ENCODE measurements around the gene OR4E2.
"Not testable (repeated sequence)": the region's sequence is repeated elsewhere in the genome, so short reads cannot be mapped to it uniquely, and the experiment has no call there.

The OR4E2 gene

GRCh38 chr14:21653331-21653885, at the start of gene OR4E2:
Gene OR4E2 (plus strand): TSS chr14:21653835. CDS start chr14:21665083, 11,248 bp downstream.
- no peak for DNase-seq

DNA sequence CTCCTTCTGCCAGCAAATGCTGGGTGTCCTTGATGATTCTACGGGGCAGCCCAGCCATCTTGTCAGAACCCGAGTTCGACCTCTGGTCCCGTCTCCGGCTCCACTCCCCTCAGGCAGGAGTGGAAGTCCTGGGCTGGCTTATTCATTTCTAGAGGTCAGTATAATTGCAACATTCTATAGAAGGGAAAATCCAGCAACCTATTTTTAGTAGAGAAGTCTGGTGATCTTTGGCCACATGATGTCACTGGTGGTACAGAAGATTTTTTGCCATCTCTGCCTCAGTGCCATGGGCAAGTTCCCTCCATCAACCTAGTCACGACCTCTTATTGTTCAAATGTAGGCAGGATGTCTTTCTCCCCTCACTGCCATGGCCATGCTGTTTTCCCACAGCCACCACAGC, 41.3 kb upstream of the OR4E2 start:
- no peak for DNase-seq

- DNase-seq: no peak
These were observed 39.4 kb upstream of the OR4E2 start for GRCh38 chr14:21614240-21614639.

DNA sequence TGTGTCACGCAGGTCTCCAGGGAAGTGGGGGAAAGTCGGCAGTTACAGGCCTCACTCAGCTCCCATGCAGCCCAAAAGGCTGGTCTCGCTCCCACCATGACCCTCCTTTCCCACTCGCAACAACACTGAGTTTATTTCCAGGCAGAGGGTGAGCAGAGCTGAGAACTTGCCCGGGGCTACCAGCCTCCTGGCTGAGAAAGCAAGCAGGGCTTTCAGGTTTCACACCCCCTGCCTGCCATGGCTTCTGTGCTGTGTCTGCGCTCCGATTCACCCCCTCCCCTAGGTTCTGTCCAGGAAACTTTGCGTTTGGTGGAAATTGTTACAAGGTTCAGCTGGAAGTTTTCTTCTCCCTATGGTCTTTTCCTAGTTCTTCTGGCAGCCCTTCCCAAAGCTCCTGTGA, 36.0 kb upstream of the OR4E2 start:
- DNase-seq: no peak

DNA sequence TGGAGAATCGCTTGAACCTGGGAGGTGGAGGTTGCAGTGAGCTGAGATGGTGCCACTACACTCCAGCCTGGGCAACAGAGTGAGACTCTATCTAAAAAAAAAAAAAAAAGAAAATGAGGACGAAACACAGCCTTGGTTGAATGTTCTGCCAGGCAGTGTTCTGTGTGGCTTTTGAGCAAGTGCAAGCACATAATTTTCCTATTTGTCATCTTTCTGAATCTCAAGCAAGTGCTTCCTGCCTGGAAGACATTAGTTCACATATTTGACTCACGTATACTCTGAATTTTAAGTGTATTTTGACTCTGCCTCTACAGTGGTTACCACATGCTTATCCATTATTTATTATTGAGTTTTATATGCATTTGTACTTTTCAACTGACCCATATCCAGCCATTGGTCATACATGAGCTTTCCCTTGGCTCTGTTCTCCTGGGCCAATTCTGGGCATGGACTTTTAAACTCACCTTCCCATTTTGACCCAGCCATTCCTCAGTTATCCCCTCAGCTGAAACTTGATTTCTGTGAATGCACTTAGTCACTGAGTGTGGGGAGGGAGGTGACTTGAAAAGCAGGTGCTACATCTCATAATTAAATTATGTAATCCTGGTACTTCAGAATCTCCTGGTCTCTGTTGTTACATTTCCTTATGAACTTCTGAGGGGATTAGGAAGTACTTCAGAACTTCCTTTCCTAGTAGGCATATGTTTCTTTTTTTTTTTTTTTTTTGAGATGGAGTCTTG, 27.0 kb upstream of the OR4E2 start:
- DNase-seq: no peak

GRCh38 chr14:21630503-21630902, 23.1 kb upstream of the OR4E2 start:
- not testable (repeated sequence) for DNase-seq

GRCh38 chr14:21631084-21631483, 22.6 kb upstream of the OR4E2 start:
- DNase-seq: no peak

DNA sequence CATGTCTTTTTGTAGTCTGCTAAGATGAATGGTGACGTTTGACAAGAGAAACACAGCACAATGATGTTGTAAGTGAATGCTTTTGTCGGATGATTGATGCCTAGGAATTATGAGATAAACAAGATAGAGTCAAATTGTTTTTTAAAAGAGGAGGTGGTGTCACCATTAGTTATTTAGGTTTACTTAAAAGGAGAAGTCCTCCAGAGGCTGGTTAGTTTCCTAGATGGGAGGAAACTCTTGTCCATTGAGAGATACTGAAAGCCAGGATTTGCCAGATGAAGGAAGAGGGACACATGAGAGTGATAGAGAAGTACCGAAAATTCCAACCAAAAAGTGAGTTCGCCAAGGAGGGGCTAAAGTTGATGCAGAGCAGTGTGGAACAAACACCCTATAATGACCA, 18.8 kb upstream of the OR4E2 start, which contains the start of gene OR10G2:
OR10G2 (minus strand) TSS at position 101 of the 400 bp plus-strand sequence; CDS start at position 3, 98 bp downstream.
- no peak for DNase-seq

GRCh38 chr14:21642683-21643082, 11.0 kb upstream of the OR4E2 start:
- no peak for DNase-seq

GRCh38 chr14:21643407-21643806, 10.2 kb upstream of the OR4E2 start:
- DNase-seq: no peak

GRCh38 chr14:21647380-21647779, 6.3 kb upstream of the OR4E2 start:
- DNase-seq: no peak

DNA sequence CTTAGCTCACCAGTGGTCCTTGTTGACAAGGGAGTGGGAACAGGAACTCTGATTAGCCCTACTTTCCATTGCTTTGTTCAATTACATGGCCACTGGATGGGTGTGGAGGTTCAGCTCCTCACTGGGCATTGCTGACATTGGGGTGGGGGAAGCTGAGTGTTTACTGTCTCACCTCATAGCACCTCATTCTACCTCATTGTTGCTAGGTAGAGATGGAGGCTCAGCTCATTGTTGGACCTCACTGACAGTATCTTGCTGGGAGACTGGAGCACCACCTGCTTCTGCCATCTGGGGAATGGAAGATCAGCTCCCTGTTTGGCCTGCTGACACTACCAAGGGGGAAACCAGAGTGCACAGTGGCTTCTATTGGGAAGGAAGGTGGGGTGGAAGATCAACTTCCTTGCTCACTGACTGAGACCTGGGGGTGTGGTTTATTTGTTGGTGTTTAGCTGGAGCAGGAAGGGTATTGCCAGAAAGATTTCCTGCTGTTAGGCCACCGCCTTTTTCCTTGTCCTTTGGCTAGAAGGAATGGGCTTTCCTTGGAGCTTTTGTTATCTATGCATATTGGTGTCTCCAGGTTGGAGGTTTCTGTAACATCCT, 1.3 kb upstream of the OR4E2 start:
- no peak for DNase-seq

DNA sequence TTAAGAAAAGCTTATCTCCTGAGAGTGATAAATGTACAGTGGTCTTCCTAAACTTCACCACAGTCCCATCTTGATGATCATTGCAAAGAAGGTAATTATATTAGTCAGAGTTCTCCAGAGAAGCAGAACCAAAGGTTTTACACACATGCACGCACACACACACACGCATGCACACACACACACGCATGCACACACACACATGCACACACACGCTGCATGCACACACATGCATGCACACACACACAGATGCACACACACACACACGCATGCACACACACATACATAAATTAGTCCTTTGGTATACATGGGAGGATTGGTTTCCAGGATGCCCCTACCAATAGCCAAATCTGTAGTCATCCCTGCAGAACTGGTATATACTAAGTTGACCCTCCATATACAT, 580 bp downstream of the OR4E2 start:
- DNase-seq: no peak

DNA sequence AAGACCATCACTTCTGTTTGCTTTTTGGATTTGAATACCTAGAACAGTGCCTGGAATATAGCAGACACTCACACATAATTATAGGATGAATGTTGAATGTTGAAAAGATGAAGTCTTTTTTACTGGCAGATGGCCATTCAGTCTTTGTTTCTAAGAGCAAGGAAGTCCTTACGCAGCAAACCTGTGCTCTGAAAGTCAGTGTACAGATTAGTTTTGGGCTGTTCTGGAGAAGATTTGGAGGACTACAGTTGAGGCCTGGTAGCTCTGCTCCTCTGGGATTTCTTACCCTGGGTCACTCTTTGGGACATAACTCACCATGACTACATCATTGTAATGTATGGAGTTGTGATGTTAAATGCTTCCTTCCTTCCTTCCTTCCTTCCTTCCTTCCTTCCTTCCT, 3.3 kb downstream of the OR4E2 start:
- no peak for DNase-seq

GRCh38 chr14:21668377-21668776, 14.7 kb downstream of the OR4E2 start:
- DNase-seq: no peak

- no peak for DNase-seq
These were observed 15.6 kb downstream of the OR4E2 start for GRCh38 chr14:21669284-21669683.

GRCh38 chr14:21671371-21671770, 17.7 kb downstream of the OR4E2 start:
- no peak for DNase-seq

DNA sequence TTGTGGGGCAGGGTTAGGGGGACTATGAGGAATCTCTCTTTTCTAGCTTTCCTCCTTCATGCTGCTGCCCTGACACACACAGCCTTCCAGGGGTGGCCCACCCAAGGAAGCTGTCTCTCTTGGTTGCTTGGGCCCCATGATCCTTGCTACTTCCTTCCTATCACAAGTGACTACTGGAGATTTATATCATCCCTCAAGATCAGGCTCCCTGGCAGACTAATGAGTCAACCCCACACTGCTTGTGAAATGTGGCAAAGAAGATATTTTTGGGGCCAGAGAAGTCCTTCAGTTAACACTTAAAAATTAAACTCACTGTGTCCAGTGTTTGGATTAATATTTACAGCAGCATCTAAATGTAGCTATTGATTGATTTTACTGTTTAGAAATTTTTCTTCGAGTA, 18.5 kb downstream of the OR4E2 start:
- DNase-seq: no peak

DNA sequence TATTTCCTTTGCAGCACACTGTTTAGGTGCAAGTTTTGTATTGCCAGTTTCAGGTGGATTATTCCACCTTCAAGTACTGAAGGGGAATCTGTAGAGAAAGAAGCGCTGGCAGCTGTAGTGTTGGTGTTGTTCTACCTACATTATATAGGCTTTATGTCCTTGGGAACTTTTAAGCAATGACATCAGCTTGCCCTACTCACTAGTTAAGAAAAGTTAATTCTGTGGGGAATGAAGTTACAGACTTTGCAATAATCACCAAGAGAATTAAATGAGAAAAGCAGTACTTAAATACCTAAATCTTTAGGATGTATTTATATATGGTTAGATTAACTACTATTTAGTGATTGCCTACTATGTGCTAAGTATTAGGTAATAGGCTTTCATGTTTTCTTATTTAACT, 20.1 kb downstream of the OR4E2 start, which contains the start of gene OR4E1:
OR4E1 (minus strand) TSS at position 101 of the 400 bp plus-strand sequence. CDS start 2,883 bp downstream, outside the sequence.
- no peak for DNase-seq

DNA sequence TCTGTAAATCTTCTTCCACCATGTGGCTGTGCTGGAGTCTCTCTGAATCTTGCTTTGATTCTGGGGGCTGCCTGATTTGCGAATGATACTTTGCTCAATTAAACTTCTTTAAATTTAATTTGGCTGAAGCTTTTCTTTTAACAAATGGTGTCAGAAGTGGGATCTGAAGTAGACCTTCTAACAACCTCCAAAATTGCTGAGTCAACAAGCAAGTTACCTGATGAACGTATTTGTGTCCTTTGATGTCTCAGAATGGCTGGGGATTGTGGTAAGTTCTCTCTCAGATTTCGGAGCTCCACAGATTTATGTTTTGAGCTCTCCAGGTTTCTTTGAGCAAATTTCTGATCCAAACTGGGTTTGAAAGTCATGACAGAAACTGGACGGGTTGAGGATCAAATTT, 21.9 kb downstream of the OR4E2 start:
- no peak for DNase-seq

DNA sequence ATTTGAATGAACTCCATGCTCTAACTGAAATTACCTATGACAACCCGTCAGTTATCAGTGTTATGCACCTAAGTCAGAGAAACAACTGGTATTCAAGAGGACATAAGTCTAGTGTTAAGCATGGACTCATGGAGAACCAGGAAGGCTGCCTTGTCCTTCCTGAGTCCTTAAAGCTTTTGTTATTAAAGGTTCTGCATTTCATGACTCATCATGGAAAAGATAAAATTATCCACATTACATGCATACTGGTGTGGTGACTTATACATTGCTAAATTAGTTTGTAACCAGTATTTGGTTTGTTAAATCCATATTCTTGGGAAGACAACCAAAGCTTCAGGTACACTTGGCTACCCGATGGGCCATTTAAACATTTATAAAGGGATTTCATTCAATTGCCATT, 26.4 kb downstream of the OR4E2 start:
- no peak for DNase-seq

GRCh38 chr14:21686468-21686867, 32.8 kb downstream of the OR4E2 start:
- no peak for DNase-seq

DNA sequence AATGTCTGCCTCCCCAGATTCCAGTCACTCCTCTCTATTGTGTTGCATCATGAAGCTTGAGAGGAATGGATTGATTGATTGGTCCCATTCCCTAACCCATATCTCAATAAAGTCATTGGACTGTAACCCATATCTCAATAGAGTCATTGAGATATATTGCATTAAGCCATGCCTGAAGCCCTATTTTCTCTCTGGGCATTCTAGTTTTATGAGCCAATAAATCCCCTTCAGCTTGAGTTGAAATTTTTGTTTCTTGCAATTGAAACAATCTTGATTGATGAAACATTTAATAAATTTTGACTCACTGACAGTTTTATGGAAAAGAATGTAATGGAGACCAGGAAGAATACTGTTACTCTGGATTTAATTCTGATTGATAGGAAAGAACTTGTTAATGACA, 40.8 kb downstream of the OR4E2 start:
- DNase-seq: no peak

DNA sequence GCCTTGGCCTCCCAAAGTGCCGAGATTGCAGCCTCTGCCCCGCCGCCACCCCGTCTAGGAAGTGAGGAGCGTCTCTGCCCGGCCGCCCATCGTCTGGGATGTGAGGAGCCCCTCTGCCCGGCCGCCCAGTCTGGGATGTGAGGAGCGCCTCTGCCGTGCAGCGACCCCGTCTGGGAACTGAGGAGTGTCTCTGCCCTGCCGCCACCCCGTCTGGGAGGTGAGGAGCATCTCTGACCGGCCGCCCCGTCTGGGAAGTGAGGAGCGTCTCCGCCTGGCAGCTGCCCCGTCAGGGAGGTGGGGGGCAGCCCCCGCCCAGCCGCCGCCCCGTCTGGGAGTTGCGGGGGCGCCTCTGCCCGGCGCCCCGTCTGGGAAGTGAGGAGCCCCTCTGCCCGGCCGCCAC, 44.0 kb downstream of the OR4E2 start:
- not testable (repeated sequence) for DNase-seq
